Stimulated activated effector memory CD8-positive, alpha-beta T cell treated with anti-CD3 and anti-CD28 coated beads, Interleukin-12 subunit alpha, Interleukin-12 subunit beta, amount 100 ng/mL, for 72 hours (primary cell): Measurements from ENCODE around the gene EXOC1L.

ENCODE experiments used
- ATAC-seq: fragments of 150-1000 bp; cut with Tn5 transposase; 2 replicates; pipeline ENCODE4 v1.10.0; 2021
- DNase-seq, 2 donors: peaks; one replicate each; pipeline ENCODE4 v3.0.0; 2021 to 2022; ENCODE audit warnings: low spot score in 2 of 2
- H3K27ac Mint-ChIP-seq: one replicate; pipeline ENCODE4 v1.8.0; 2022; ENCODE audit warnings: mild to moderate bottlenecking, mixed read lengths
- H3K36me3 Mint-ChIP-seq: one replicate; pipeline ENCODE4 v1.8.0; 2022; ENCODE audit warnings: mild to moderate bottlenecking, mixed read lengths
- H3K4me1 Mint-ChIP-seq: one replicate; pipeline ENCODE4 v1.8.0; 2022; ENCODE audit warnings: mixed read lengths
- H3K4me3 Mint-ChIP-seq: one replicate; pipeline ENCODE4 v1.8.0; 2022; ENCODE audit warnings: mild to moderate bottlenecking, mixed read lengths
- H3K9me3 Mint-ChIP-seq: one replicate; pipeline ENCODE4 v1.8.0; 2022; ENCODE audit warnings: mixed read lengths

The EXOC1L gene

GRCh38 chr4:55819634-55820033 lies at the start of gene EXOC1L:
Gene EXOC1L, plus strand, starts transcription at chr4:55819790. Its CDS starts 237 bp downstream, at chr4:55820027.
- ATAC-seq (peak; percentile 34), DNase-seq (no peak)
- no peaks in the 10 kb centered on the region for H3K36me3 Mint-ChIP-seq
- H3K27ac Mint-ChIP-seq: no peak within 1 kb of the TSS
- H3K4me1 Mint-ChIP-seq: peaks cover 6% of the 10 kb centered on the region
- H3K4me3 Mint-ChIP-seq: peak within 1 kb of the TSS; percentile 40
- H3K9me3 Mint-ChIP-seq: no peaks in the 10 kb centered on the region

- no peak for ATAC-seq
Observed at GRCh38 chr4:55770662-55771061, 48.9 kb upstream of the EXOC1L start.

DNA sequence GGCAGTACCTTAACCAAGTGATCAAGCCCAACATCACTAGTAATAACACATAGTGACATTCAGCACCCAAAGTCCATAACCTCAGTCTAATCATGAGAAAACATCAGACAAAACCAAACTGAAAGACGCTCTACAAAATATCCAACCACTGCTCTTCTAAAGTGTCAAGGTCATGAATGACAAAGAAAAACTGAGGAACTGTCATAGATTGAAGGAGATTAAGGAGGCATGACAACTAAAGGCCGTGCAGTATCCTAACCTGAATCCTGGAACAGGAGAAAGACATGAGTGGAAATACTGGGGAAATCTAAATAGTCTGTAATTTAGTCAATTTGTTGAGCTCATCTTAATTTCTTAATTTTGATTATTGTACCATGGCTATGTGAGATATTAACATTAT lies 38.2 kb upstream of the EXOC1L start:
- no peak for DNase-seq
- H3K36me3 Mint-ChIP-seq: no peaks in the 10 kb centered on the region
- no peak overlapping the region for H3K4me3 Mint-ChIP-seq
- ATAC-seq: no peak
- H3K4me1 Mint-ChIP-seq: no peaks in the 10 kb centered on the region
- H3K9me3 Mint-ChIP-seq: no peaks in the 10 kb centered on the region
- no peak overlapping the region for H3K27ac Mint-ChIP-seq

More at GRCh38 chr4:55770662-55771061, 48.9 kb upstream of the EXOC1L start:
- no peaks in the 10 kb centered on the region for H3K4me1 Mint-ChIP-seq
- no peak for DNase-seq
- H3K9me3 Mint-ChIP-seq: no peaks in the 10 kb centered on the region
- no peak overlapping the region for H3K27ac Mint-ChIP-seq
- H3K4me3 Mint-ChIP-seq: no peak overlapping the region
- no peaks in the 10 kb centered on the region for H3K36me3 Mint-ChIP-seq

DNA sequence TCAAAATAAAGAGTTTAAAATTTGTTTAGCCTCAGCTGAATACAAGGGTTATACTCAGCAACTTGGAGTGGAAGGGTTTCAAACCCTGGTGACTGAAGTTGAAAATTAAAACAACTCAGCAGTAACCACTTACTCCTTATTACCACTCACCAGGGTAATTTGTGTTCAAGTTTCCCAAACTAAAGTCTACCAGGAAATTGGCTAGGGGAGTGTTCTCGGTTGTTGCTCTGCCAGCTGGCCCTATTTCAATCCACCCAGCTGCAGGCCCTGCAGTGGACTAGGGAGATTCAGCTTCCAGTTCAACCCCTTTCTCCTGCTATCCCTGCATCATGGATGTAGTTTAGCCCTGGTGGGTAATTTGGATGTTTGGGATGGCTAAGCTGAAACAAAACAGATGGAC lies 37.8 kb upstream of the EXOC1L start:
- no peaks in the 10 kb centered on the region for H3K9me3 Mint-ChIP-seq
- no peaks in the 10 kb centered on the region for H3K4me1 Mint-ChIP-seq
- H3K36me3 Mint-ChIP-seq: no peaks in the 10 kb centered on the region
- H3K27ac Mint-ChIP-seq: no peak overlapping the region
- H3K4me3 Mint-ChIP-seq: no peak overlapping the region
- DNase-seq: no peak
- ATAC-seq: no peak

GRCh38 chr4:55783584-55783983 lies 36.0 kb upstream of the EXOC1L start:
- DNase-seq (no peak), ATAC-seq (no peak)
- H3K4me1 Mint-ChIP-seq: no peaks in the 10 kb centered on the region
- H3K4me3 Mint-ChIP-seq: no peak overlapping the region
- H3K27ac Mint-ChIP-seq: no peak overlapping the region
- no peaks in the 10 kb centered on the region for H3K9me3 Mint-ChIP-seq
- no peaks in the 10 kb centered on the region for H3K36me3 Mint-ChIP-seq

GRCh38 chr4:55784747-55785146 lies 34.8 kb upstream of the EXOC1L start:
- no peaks in the 10 kb centered on the region for H3K36me3 Mint-ChIP-seq
- no peak overlapping the region for H3K4me3 Mint-ChIP-seq
- no peak overlapping the region for H3K27ac Mint-ChIP-seq
- H3K9me3 Mint-ChIP-seq: no peaks in the 10 kb centered on the region
- no peak for DNase-seq
- ATAC-seq: no peak
- H3K4me1 Mint-ChIP-seq: no peaks in the 10 kb centered on the region

DNA sequence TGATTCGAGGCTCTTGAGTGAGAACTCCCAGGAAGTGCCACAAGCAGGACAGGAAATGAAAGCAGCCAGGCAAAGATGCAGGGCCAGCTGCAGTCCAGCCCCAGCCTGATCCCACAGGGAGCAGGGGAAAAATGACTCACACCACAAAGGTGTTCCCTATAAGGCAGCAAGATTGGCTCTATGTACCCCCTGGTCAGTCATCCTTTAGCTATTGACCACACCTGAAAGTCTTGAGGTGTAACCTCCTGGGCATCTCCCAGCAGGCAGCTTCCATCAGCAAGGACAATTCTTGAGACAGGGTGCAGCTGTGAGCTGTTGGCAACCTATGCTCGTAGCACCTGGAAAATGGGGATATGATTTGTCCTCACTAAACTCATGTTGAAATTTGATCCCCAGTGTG lies 27.9 kb upstream of the EXOC1L start:
- Mint-ChIP-seq H3K27ac (no peak overlapping the region), H3K4me3 (no peak overlapping the region), H3K9me3 (no peaks in the 10 kb centered on the region), H3K36me3 (no peaks in the 10 kb centered on the region), H3K4me1 (no peaks in the 10 kb centered on the region)
- DNase-seq (no peak), ATAC-seq (no peak)

- no peak for DNase-seq
- no peak for ATAC-seq
- no peaks in the 10 kb centered on the region for H3K36me3 Mint-ChIP-seq
- no peaks in the 10 kb centered on the region for H3K9me3 Mint-ChIP-seq
- H3K4me3 Mint-ChIP-seq: no peak overlapping the region
- H3K27ac Mint-ChIP-seq: no peak overlapping the region
- H3K4me1 Mint-ChIP-seq: no peaks in the 10 kb centered on the region
Observed at GRCh38 chr4:55793479-55793878, 26.1 kb upstream of the EXOC1L start.

GRCh38 chr4:55794053-55794452 lies 25.5 kb upstream of the EXOC1L start:
- no peak for DNase-seq
- Mint-ChIP-seq H3K9me3 (no peaks in the 10 kb centered on the region), H3K36me3 (no peaks in the 10 kb centered on the region), H3K4me3 (no peak overlapping the region), H3K27ac (no peak overlapping the region), H3K4me1 (no peaks in the 10 kb centered on the region)
- ATAC-seq: no peak

DNA sequence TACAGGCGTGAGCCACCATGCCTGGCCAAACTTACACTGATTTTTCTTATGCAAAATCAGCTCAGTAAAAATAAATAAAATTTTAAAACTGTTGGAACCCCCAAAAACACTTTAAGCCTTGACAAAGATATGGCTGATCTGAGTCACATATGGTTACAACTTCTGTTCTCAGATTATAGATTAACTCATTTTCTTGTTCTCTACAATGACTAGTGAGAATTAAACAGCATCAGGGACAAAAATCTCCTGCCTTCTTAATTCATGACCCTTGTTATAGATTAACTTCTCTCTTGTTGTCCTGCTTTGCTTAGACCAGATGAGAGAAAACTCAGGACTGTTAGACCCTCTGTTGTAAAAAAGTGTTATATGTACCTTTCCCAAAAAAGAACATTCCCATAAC lies 24.2 kb upstream of the EXOC1L start:
- H3K36me3 Mint-ChIP-seq: no peaks in the 10 kb centered on the region
- no peak overlapping the region for H3K27ac Mint-ChIP-seq
- H3K9me3 Mint-ChIP-seq: no peaks in the 10 kb centered on the region
- no peak for DNase-seq
- H3K4me3 Mint-ChIP-seq: no peak overlapping the region
- no peaks in the 10 kb centered on the region for H3K4me1 Mint-ChIP-seq
- no peak for ATAC-seq

DNA sequence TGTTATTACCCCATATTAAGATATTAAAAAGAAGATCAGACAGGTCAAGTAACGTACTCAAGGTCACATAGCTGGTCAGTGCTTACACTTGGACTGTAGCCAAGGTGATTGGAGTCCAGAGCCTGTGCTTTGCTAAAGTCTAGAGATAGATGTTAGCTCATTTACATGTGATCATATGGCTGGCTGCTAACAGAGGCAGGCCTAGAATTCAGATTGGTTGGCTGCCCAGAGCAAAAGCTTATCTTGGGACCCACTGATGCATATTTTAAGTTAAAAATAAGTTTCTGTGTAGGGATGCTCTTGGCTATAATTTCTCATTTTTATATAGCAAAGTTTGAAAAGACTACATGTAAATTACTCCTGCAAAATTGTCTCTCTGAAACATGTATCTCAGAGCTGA lies 18.1 kb upstream of the EXOC1L start:
- DNase-seq (no peak), ATAC-seq (no peak)
- Mint-ChIP-seq H3K4me1 (no peaks in the 10 kb centered on the region), H3K9me3 (no peaks in the 10 kb centered on the region), H3K36me3 (no peaks in the 10 kb centered on the region), H3K27ac (no peak overlapping the region), H3K4me3 (no peak overlapping the region)

DNA sequence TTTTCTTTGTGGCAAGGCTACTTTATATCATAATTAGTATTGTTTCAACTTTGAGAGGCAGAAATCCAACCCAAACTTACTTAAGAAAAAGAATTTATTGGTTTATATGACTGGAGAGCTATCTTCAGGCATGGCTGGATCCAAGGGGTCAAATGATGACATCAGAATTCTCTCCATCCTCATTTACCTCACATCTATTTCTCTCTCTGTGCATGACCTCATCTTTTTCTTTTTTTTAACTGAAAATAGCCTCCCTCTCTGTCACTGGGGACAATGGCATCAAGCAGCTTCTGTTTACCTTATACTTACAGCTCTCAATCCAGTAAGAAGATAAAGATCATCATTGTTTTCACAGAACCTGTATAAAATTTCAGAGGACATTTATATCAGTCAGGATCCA lies 12.0 kb upstream of the EXOC1L start:
- Mint-ChIP-seq H3K9me3 (peaks cover 2% of the 10 kb centered on the region), H3K4me3 (no peak overlapping the region), H3K36me3 (no peaks in the 10 kb centered on the region), H3K27ac (no peak overlapping the region), H3K4me1 (no peaks in the 10 kb centered on the region)
- DNase-seq: no peak
- ATAC-seq: no peak

DNA sequence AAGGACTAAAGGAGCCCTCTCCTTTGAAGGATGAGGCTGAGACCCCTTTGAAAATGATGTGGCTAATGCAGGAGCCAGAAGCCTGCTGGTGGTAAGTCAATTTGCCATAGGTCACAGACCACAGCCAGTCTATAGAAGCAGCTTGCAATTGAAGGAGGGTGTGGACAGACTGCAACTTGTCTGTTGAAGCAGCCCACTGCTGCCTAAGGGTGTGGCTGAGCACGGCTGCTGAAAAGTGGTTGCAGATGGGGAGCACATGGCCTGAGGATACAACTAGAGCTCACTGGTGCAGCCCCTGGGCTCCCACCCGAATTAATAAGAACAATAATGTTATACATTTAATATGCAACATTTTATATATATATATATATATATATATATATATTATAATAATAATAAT lies 11.4 kb upstream of the EXOC1L start:
- no peak overlapping the region for H3K27ac Mint-ChIP-seq
- no peak overlapping the region for H3K4me3 Mint-ChIP-seq
- no peak for DNase-seq
- no peak for ATAC-seq
- no peaks in the 10 kb centered on the region for H3K36me3 Mint-ChIP-seq
- peaks cover 2% of the 10 kb centered on the region for H3K9me3 Mint-ChIP-seq
- no peaks in the 10 kb centered on the region for H3K4me1 Mint-ChIP-seq

DNA sequence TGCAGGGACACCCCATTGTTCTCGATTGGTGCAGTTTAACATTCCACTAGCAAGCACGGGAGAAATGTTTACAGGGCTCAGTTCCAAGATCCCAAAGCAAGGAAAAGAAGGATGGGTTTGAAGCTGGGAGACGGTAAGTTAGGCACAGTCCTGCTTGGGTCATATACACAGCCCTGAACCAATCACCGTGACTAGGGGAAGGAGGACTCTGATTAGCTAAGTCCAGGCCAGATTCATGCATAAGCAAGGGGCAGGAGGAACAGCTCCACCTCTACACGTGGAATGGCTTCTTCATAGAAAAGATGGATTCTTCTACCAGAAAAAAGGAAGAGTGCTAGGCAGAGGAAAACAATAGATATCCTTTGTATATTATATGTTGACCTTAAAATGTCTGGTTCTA lies 11.0 kb upstream of the EXOC1L start:
- H3K4me3 Mint-ChIP-seq: no peak overlapping the region
- no peak for ATAC-seq
- peaks cover 2% of the 10 kb centered on the region for H3K9me3 Mint-ChIP-seq

GRCh38 chr4:55817691-55818090 lies 1.9 kb upstream of the EXOC1L start:
- Mint-ChIP-seq H3K4me3 (no peak overlapping the region), H3K36me3 (no peaks in the 10 kb centered on the region), H3K4me1 (peaks cover 6% of the 10 kb centered on the region), H3K27ac (no peak overlapping the region), H3K9me3 (no peaks in the 10 kb centered on the region)
- ATAC-seq (no peak), DNase-seq (no peak)

More for the DNA sequence above, 11.0 kb upstream of the EXOC1L start:
- no peak for DNase-seq
- Mint-ChIP-seq H3K36me3 (no peaks in the 10 kb centered on the region), H3K4me1 (no peaks in the 10 kb centered on the region), H3K27ac (no peak overlapping the region)

DNA sequence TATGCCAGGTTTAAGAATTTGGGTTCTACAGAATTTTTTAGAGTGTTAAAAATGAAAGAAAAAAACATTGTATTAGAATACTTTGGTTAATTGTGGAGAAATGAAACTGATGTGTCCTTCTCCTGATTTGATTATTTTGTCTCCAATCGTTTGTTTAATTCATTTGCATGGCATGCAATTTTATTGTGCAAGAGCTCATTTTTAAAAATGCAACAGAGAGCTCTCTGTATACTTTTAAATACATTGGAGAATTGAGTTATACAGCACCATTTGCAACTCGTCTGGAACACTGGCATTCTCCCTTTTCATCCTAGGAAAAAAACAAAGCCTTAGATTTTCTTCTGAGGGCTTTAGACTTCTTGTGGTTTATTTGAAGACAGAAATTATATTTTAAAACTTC lies 689 bp downstream of the EXOC1L start:
- Mint-ChIP-seq H3K4me1 (peaks cover 6% of the 10 kb centered on the region), H3K4me3 (no peak overlapping the region), H3K9me3 (no peaks in the 10 kb centered on the region), H3K27ac (no peak overlapping the region), H3K36me3 (no peaks in the 10 kb centered on the region)
- no peak for ATAC-seq
- DNase-seq: no peak

DNA sequence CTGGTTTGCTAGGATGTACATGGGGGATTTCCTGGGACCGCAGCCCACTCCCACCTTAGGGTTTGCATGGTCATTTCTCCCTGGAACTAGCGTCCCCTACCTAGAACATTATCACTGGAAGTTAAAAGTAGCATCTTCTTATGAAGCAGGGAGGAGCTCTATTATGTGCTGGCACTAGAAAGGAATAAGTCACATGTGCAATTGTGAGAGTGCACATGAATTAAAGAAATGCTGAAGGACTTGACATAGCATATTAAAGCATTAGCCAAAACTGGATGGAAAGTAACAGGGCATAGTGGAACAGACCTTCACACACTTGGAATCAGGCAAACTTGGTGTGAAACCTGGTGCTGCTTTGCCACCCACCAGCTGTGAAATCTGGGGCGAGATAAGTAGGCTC lies 2.7 kb downstream of the EXOC1L start:
- ATAC-seq (no peak), DNase-seq (no peak)
- Mint-ChIP-seq H3K4me1 (peaks cover 6% of the 10 kb centered on the region), H3K4me3 (no peak overlapping the region), H3K36me3 (no peaks in the 10 kb centered on the region), H3K9me3 (no peaks in the 10 kb centered on the region), H3K27ac (no peak overlapping the region)
